ENCODE results near the gene KIAA1958.
"Not testable (repeated sequence)": the region's sequence is repeated elsewhere in the genome, so short reads cannot be mapped to it uniquely, and the experiment has no call there.

The KIAA1958 gene

GRCh38 chr9:112664531-112664930 is 177.9 kb downstream of the KIAA1958 start:
- DNase-seq (ENCODE audit: low read depth) = no peak

- no peak for DNase-seq (ENCODE audit: low read depth)
These were observed 178.7 kb downstream of the KIAA1958 start for GRCh38 chr9:112665347-112665746.

- DNase-seq (ENCODE audit: low read depth) = no peak
These were observed 182.7 kb downstream of the KIAA1958 start for GRCh38 chr9:112669326-112669725.

GRCh38 chr9:112670991-112671625 is 184.5 kb downstream of the KIAA1958 start:
- DNase-seq (ENCODE audit: low read depth) = no peak

- not testable (repeated sequence) for DNase-seq (ENCODE audit: low read depth)
These were observed 186.6 kb downstream of the KIAA1958 start for GRCh38 chr9:112673221-112673620.

GRCh38 chr9:112677040-112677439 is 190.4 kb downstream of the KIAA1958 start:
- no peak for DNase-seq (ENCODE audit: low read depth)

- no peak for DNase-seq (ENCODE audit: low read depth)
These were observed 194.2 kb downstream of the KIAA1958 start for GRCh38 chr9:112680731-112681402.

GRCh38 chr9:112689161-112689740 is 202.6 kb downstream of the KIAA1958 start:
- DNase-seq (ENCODE audit: low read depth) = no peak

- DNase-seq (ENCODE audit: low read depth) = no peak
These were observed 208.3 kb downstream of the KIAA1958 start for GRCh38 chr9:112694706-112695555.

GRCh38 chr9:112696461-112696860 is 209.8 kb downstream of the KIAA1958 start:
- no peak for DNase-seq (ENCODE audit: low read depth)

GRCh38 chr9:112699230-112699629 is 212.6 kb downstream of the KIAA1958 start:
- DNase-seq (ENCODE audit: low read depth) = no peak

GRCh38 chr9:112700085-112700484 is 213.5 kb downstream of the KIAA1958 start:
- no peak for DNase-seq (ENCODE audit: low read depth)

- no peak for DNase-seq (ENCODE audit: low read depth)
These were observed 216.7 kb downstream of the KIAA1958 start for GRCh38 chr9:112703304-112703703.

GRCh38 chr9:112705768-112706427 is 219.3 kb downstream of the KIAA1958 start:
- DNase-seq (ENCODE audit: low read depth) = no peak

- DNase-seq (ENCODE audit: low read depth) = no peak
These were observed 224.5 kb downstream of the KIAA1958 start for GRCh38 chr9:112711050-112711689.

GRCh38 chr9:112712678-112713077 is 226.1 kb downstream of the KIAA1958 start:
- no peak for DNase-seq (ENCODE audit: low read depth)

- peak; percentile 96 for DNase-seq (ENCODE audit: low read depth)
These were observed 231.2 kb downstream of the KIAA1958 start, which contains the start of gene INIP for GRCh38 chr9:112717661-112718331. Gene INIP (minus strand): TSS chr9:112718117. CDS start chr9:112716485, 1,632 bp downstream.

Data from T follicular helper cell (primary cell).